ENCODE data around the gene AUTS2. TPM values are rescaled to one million over a fixed set of nuclear protein-coding genes. Genes with fewer than 3 reads are reported as not detected.
A peak's percentile ranks its signal among the peaks of the same experiment; 100 is the strongest.

The AUTS2 gene
- total and polyA plus RNA-seq, 2 donors = 13.4 to 87.7 TPM

GRCh38 chr7:70678621-70679251 is 1080.5 kb downstream of the AUTS2 start:
- Histone ChIP-seq H3K36me3 (ENCODE audit: insufficient read depth) (no peaks in the 10 kb centered on the region), H3K27ac (ENCODE audit: low read depth) (no peak overlapping the region), H3K4me3 (ENCODE audit: low read depth, low read length) (no peak overlapping the region), H3K4me1 (ENCODE audit: insufficient read depth) (no peaks in the 10 kb centered on the region)
- WGBS = 84% methylated on average over 4 of the region's 4 CpGs
- DNase-seq (ENCODE audit: extremely low spot score) = no peak

- no peak for DNase-seq (ENCODE audit: extremely low spot score)
- H3K27ac ChIP-seq (ENCODE audit: low read depth) = no peak overlapping the region
- no peaks in the 10 kb centered on the region for H3K36me3 ChIP-seq (ENCODE audit: insufficient read depth)
- 84% methylated on average over 4 of the region's 4 CpGs for WGBS
- H3K4me3 ChIP-seq (ENCODE audit: low read depth, low read length) = no peak overlapping the region
- H3K4me1 ChIP-seq (ENCODE audit: insufficient read depth) = no peaks in the 10 kb centered on the region
Observed at GRCh38 chr7:70679661-70680060, 1081.4 kb downstream of the AUTS2 start.

GRCh38 chr7:70680306-70680705 is 1082.0 kb downstream of the AUTS2 start:
- Histone ChIP-seq H3K4me3 (ENCODE audit: low read depth, low read length) (no peak overlapping the region), H3K36me3 (ENCODE audit: insufficient read depth) (no peaks in the 10 kb centered on the region), H3K4me1 (ENCODE audit: insufficient read depth) (no peaks in the 10 kb centered on the region), H3K27ac (ENCODE audit: low read depth) (no peak overlapping the region)
- no peak for DNase-seq (ENCODE audit: extremely low spot score)
- WGBS = 91% methylated on average over 4 of the region's 4 CpGs

GRCh38 chr7:70680743-70681468 is 1082.6 kb downstream of the AUTS2 start:
- no peak overlapping the region for H3K4me3 ChIP-seq (ENCODE audit: low read depth, low read length)
- H3K27ac ChIP-seq (ENCODE audit: low read depth) = no peak overlapping the region
- no peaks in the 10 kb centered on the region for H3K4me1 ChIP-seq (ENCODE audit: insufficient read depth)
- no peaks in the 10 kb centered on the region for H3K36me3 ChIP-seq (ENCODE audit: insufficient read depth)
- WGBS = 94% methylated on average over 15 of the region's 15 CpGs
- DNase-seq (ENCODE audit: extremely low spot score) = no peak

GRCh38 chr7:70681469-70682350 is 1083.4 kb downstream of the AUTS2 start:
- no peak for DNase-seq (ENCODE audit: extremely low spot score)
- no peaks in the 10 kb centered on the region for H3K36me3 ChIP-seq (ENCODE audit: insufficient read depth)
- H3K4me3 ChIP-seq (ENCODE audit: low read depth, low read length) = peak overlapping the region; percentile 2
- H3K4me1 ChIP-seq (ENCODE audit: insufficient read depth) = no peaks in the 10 kb centered on the region
- H3K27ac ChIP-seq (ENCODE audit: low read depth) = no peak overlapping the region
- 70% methylated on average over 12 of the region's 12 CpGs for WGBS

- H3K36me3 ChIP-seq (ENCODE audit: insufficient read depth) = no peaks in the 10 kb centered on the region
- no peaks in the 10 kb centered on the region for H3K4me1 ChIP-seq (ENCODE audit: insufficient read depth)
- DNase-seq (ENCODE audit: extremely low spot score) = no peak
- no peak overlapping the region for H3K4me3 ChIP-seq (ENCODE audit: low read depth, low read length)
- 95% methylated on average over 8 of the region's 8 CpGs for WGBS
- H3K27ac ChIP-seq (ENCODE audit: low read depth) = no peak overlapping the region
Observed at GRCh38 chr7:70684173-70684572, 1085.9 kb downstream of the AUTS2 start.

- no peaks in the 10 kb centered on the region for H3K36me3 ChIP-seq (ENCODE audit: insufficient read depth)
- 45% methylated on average over 9 of the region's 9 CpGs for WGBS
- H3K4me1 ChIP-seq (ENCODE audit: insufficient read depth) = no peaks in the 10 kb centered on the region
- no peak for DNase-seq (ENCODE audit: extremely low spot score)
- H3K27ac ChIP-seq (ENCODE audit: low read depth) = no peak overlapping the region
- no peak overlapping the region for H3K4me3 ChIP-seq (ENCODE audit: low read depth, low read length)
Observed at GRCh38 chr7:70693321-70693685, 1095.0 kb downstream of the AUTS2 start.

GRCh38 chr7:70693686-70694433 is 1095.6 kb downstream of the AUTS2 start:
- under 1% methylated on average over 101 of the region's 101 CpGs for WGBS
- no peaks in the 10 kb centered on the region for H3K4me1 ChIP-seq (ENCODE audit: insufficient read depth)
- peak overlapping the region; percentile 85 for H3K4me3 ChIP-seq (ENCODE audit: low read depth, low read length)
- no peaks in the 10 kb centered on the region for H3K36me3 ChIP-seq (ENCODE audit: insufficient read depth)
- peak overlapping the region; percentile 78 for H3K27ac ChIP-seq (ENCODE audit: low read depth)
- no peak for DNase-seq (ENCODE audit: extremely low spot score)

- no peaks in the 10 kb centered on the region for H3K36me3 ChIP-seq (ENCODE audit: insufficient read depth)
- no peaks in the 10 kb centered on the region for H3K4me1 ChIP-seq (ENCODE audit: insufficient read depth)
- peak overlapping the region; percentile 85 for H3K4me3 ChIP-seq (ENCODE audit: low read depth, low read length)
- under 1% methylated on average over 78 of the region's 80 CpGs for WGBS
- no peak for DNase-seq (ENCODE audit: extremely low spot score)
- H3K27ac ChIP-seq (ENCODE audit: low read depth) = peak overlapping the region; percentile 78
Observed at GRCh38 chr7:70694434-70694970, 1096.2 kb downstream of the AUTS2 start.

GRCh38 chr7:70694971-70695794 is 1096.9 kb downstream of the AUTS2 start:
- Histone ChIP-seq H3K27ac (ENCODE audit: low read depth) (peak overlapping the region; percentile 61), H3K36me3 (ENCODE audit: insufficient read depth) (no peaks in the 10 kb centered on the region), H3K4me3 (ENCODE audit: low read depth, low read length) (peak overlapping the region; percentile 85), H3K4me1 (ENCODE audit: insufficient read depth) (no peaks in the 10 kb centered on the region)
- WGBS = under 1% methylated on average over 77 of the region's 77 CpGs
- no peak for DNase-seq (ENCODE audit: extremely low spot score)

- H3K4me3 ChIP-seq (ENCODE audit: low read depth, low read length) = peak overlapping the region; percentile 85
- peaks cover 2% of the 10 kb centered on the region for H3K4me1 ChIP-seq (ENCODE audit: insufficient read depth)
- no peak overlapping the region for H3K27ac ChIP-seq (ENCODE audit: low read depth)
- no peak for DNase-seq (ENCODE audit: extremely low spot score)
- WGBS = 3% methylated on average over 9 of the region's 9 CpGs
- H3K36me3 ChIP-seq (ENCODE audit: insufficient read depth) = no peaks in the 10 kb centered on the region
Observed at GRCh38 chr7:70695795-70696083, 1097.5 kb downstream of the AUTS2 start.

GRCh38 chr7:70696201-70696754 is 1098.0 kb downstream of the AUTS2 start:
- H3K4me3 ChIP-seq (ENCODE audit: low read depth, low read length) = peak overlapping the region; percentile 85
- H3K36me3 ChIP-seq (ENCODE audit: insufficient read depth) = no peaks in the 10 kb centered on the region
- no peak for DNase-seq (ENCODE audit: extremely low spot score)
- 21% methylated on average over 10 of the region's 10 CpGs for WGBS
- no peak overlapping the region for H3K27ac ChIP-seq (ENCODE audit: low read depth)
- peaks cover 2% of the 10 kb centered on the region for H3K4me1 ChIP-seq (ENCODE audit: insufficient read depth)
